ENCODE data around the gene TSSC4.

TSSC4 gene

GRCh38 chr11:2369320-2369719, 31.2 kb upstream of the TSSC4 start:
- H3K79me2 ChIP-seq (ENCODE audit: control insufficient read depth, low read length) = no peaks in the 10 kb centered on the region
- no peak overlapping the region for H3K4me2 ChIP-seq (ENCODE audit: low read length)

GRCh38 chr11:2369896-2370295, 30.7 kb upstream of the TSSC4 start:
- no peak overlapping the region for H3K4me2 ChIP-seq (ENCODE audit: low read length)
- H3K4me1 ChIP-seq (ENCODE audit: control insufficient read depth, low read length) = no peaks in the 10 kb centered on the region
- H3K9me2 ChIP-seq (replicated peaks; ENCODE audit: control insufficient read depth, low read length) = no peaks in the 10 kb centered on the region
- no peaks in the 10 kb centered on the region for H3K9me3 ChIP-seq (ENCODE audit: control insufficient read depth, insufficient read depth, low read length)
- H3K4me3 ChIP-seq (ENCODE audit: low read length) = no peak overlapping the region
- H3K27ac ChIP-seq (ENCODE audit: low read depth, low read length) = no peak overlapping the region
- H3F3A ChIP-seq (ENCODE audit: control insufficient read depth, insufficient read depth) = no peaks in the 10 kb centered on the region
- TF ChIP-seq EZH2phosphoT487 (IDR thresholded peaks at IDR 0.05; ENCODE audit: borderline replicate concordance, low read length) = no peak
- TF ChIP-seq, protein P1, sequence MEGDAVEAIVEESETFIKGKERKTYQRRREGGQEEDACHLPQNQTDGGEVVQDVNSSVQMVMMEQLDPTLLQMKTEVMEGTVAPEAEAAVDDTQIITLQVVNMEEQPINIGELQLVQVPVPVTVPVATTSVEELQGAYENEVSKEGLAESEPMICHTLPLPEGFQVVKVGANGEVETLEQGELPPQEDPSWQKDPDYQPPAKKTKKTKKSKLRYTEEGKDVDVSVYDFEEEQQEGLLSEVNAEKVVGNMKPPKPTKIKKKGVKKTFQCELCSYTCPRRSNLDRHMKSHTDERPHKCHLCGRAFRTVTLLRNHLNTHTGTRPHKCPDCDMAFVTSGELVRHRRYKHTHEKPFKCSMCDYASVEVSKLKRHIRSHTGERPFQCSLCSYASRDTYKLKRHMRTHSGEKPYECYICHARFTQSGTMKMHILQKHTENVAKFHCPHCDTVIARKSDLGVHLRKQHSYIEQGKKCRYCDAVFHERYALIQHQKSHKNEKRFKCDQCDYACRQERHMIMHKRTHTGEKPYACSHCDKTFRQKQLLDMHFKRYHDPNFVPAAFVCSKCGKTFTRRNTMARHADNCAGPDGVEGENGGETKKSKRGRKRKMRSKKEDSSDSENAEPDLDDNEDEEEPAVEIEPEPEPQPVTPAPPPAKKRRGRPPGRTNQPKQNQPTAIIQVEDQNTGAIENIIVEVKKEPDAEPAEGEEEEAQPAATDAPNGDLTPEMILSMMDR (IDR thresholded peaks at IDR 0.05; ENCODE audit: low read depth, low read length, poor library complexity, severe bottlenecking) = no peak
- H3K79me2 ChIP-seq (ENCODE audit: control insufficient read depth, low read length) = no peaks in the 10 kb centered on the region
- no peaks in the 10 kb centered on the region for H3K36me3 ChIP-seq (ENCODE audit: control insufficient read depth, low read length)
- no peaks in the 10 kb centered on the region for H4K20me1 ChIP-seq (ENCODE audit: control insufficient read depth, insufficient read depth, low read depth, low read length)
- H3K27me3 ChIP-seq (ENCODE audit: control insufficient read depth, low read length) = no peaks in the 10 kb centered on the region

More at GRCh38 chr11:2369320-2369719, 31.2 kb upstream of the TSSC4 start:
- H3K4me3 ChIP-seq (ENCODE audit: low read length) = no peak overlapping the region
- H3K9me2 ChIP-seq (replicated peaks; ENCODE audit: control insufficient read depth, low read length) = no peaks in the 10 kb centered on the region
- no peaks in the 10 kb centered on the region for H3K4me1 ChIP-seq (ENCODE audit: control insufficient read depth, low read length)
- no peak for TF ChIP-seq EZH2phosphoT487 (IDR thresholded peaks at IDR 0.05; ENCODE audit: borderline replicate concordance, low read length)
- TF ChIP-seq, protein P1 (IDR thresholded peaks at IDR 0.05; ENCODE audit: low read depth, low read length, poor library complexity, severe bottlenecking) = no peak
- H3K36me3 ChIP-seq (ENCODE audit: control insufficient read depth, low read length) = no peaks in the 10 kb centered on the region
- no peaks in the 10 kb centered on the region for H3K9me3 ChIP-seq (ENCODE audit: control insufficient read depth, insufficient read depth, low read length)
- H4K20me1 ChIP-seq (ENCODE audit: control insufficient read depth, insufficient read depth, low read depth, low read length) = no peaks in the 10 kb centered on the region
- H3K27ac ChIP-seq (ENCODE audit: low read depth, low read length) = no peak overlapping the region
- no peaks in the 10 kb centered on the region for H3K27me3 ChIP-seq (ENCODE audit: control insufficient read depth, low read length)
- no peaks in the 10 kb centered on the region for H3F3A ChIP-seq (ENCODE audit: control insufficient read depth, insufficient read depth)

DNA sequence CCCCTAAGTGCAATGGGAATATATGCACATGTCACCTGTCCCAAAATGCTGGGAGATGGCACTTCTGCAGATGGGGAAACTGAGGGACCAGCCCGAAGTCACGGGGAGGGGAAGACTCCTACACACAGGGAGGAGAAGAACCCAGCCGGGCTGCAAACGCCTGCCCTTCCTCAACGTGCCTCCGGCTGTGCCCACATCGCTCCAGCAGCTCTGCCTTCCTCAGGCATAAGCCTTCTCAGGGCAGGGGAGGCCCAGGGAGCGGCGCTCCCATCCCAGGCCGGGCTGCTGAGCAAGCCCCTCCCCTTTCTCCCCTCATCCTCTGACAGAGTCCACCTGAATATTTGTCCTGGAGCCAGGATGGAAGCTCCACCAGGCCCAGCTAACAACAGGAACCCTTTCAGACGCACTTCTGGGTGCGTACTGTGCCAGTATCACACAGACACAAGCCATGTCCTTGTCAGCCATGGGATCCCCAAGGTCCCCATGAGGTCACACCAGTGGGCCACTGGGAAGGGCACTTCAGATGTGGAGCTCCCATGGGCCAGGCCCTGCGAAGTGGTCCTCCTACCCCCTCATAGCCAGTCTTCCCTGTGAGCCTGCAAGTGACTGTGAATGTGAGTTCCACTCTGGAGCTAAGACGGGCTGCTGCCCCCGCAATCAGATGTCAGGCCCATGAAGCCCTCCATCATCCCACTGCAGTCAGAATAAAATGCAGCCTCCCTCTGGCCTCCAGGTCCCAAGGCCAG, 25.9 kb upstream of the TSSC4 start:
- Histone ChIP-seq H3K4me2 (ENCODE audit: low read length) (no peak overlapping the region), H3K4me3 (ENCODE audit: low read length) (no peak overlapping the region)

More for the DNA sequence above, 25.9 kb upstream of the TSSC4 start:
- no peaks in the 10 kb centered on the region for H3K27me3 ChIP-seq (ENCODE audit: control insufficient read depth, low read length)
- H3F3A ChIP-seq (ENCODE audit: control insufficient read depth, insufficient read depth) = no peaks in the 10 kb centered on the region
- peaks cover 14% of the 10 kb centered on the region for H4K20me1 ChIP-seq (ENCODE audit: control insufficient read depth, insufficient read depth, low read depth, low read length)
- no peaks in the 10 kb centered on the region for H3K9me2 ChIP-seq (replicated peaks; ENCODE audit: control insufficient read depth, low read length)
- H3K27ac ChIP-seq (ENCODE audit: low read depth, low read length) = no peak overlapping the region
- H3K9me3 ChIP-seq (ENCODE audit: control insufficient read depth, insufficient read depth, low read length) = no peaks in the 10 kb centered on the region
- H3K79me2 ChIP-seq (ENCODE audit: control insufficient read depth, low read length) = peaks cover 25% of the 10 kb centered on the region
- TF ChIP-seq, protein P1 (IDR thresholded peaks at IDR 0.05; ENCODE audit: low read depth, low read length, poor library complexity, severe bottlenecking) = no peak
- no peak for TF ChIP-seq EZH2phosphoT487 (IDR thresholded peaks at IDR 0.05; ENCODE audit: borderline replicate concordance, low read length)
- peaks cover 17% of the 10 kb centered on the region for H3K36me3 ChIP-seq (ENCODE audit: control insufficient read depth, low read length)
- H3K4me1 ChIP-seq (ENCODE audit: control insufficient read depth, low read length) = peaks cover 8% of the 10 kb centered on the region

Data from DOHH2 (cell line).